Activated CD8-positive, alpha-beta T cell treated with anti-CD3 and anti-CD28 coated beads for 36 hours (primary cell): ENCODE results near the gene HLA-A. TPM values are rescaled to one million over a fixed set of nuclear protein-coding genes. Genes with fewer than 3 reads are reported as not detected.
"Not testable (repeated sequence)": the region's sequence is repeated elsewhere in the genome, so short reads cannot be mapped to it uniquely, and the experiment has no call there.

ENCODE experiments used
- ATAC-seq: fragments of 200-7000 bp; cut with Tn5 transposase; one replicate; pipeline ENCODE4 v1.10.0; 2021; ENCODE audit warnings: mild to moderate bottlenecking, moderate library complexity
- CTCF ChIA-PET: fragments of 350-600 bp; sonication (Branson Sonifier 250); formaldehyde crosslinking; loops from one replicate; lab custom pipeline; 2021; ENCODE audit warnings: antibody characterized with exemption; lab: Charles Lee
- POLR2A ChIA-PET: fragments of 350-600 bp; sonication (Branson Sonifier 250); formaldehyde crosslinking; loops from one replicate; lab custom pipeline; 2021; ENCODE audit warnings: antibody characterized with exemption; lab: Charles Lee
- DNase-seq: peaks from one replicate; pipeline ENCODE4 v3.0.0-alpha.2; 2020
- H3K27ac Mint-ChIP-seq: one replicate; pipeline ENCODE4 v1.8.0; 2021; ENCODE audit warnings: mild to moderate bottlenecking, mixed read lengths
- H3K27me3 Mint-ChIP-seq: one replicate; pipeline ENCODE4 v1.8.0; 2021; ENCODE audit warnings: mixed read lengths
- H3K36me3 Mint-ChIP-seq: one replicate; pipeline ENCODE4 v1.8.0; 2021; ENCODE audit warnings: low read depth, mixed read lengths
- H3K4me1 Mint-ChIP-seq: one replicate; pipeline ENCODE4 v1.8.0; 2021; ENCODE audit warnings: low read depth, mixed read lengths
- H3K4me3 Mint-ChIP-seq: one replicate; pipeline ENCODE4 v1.8.0; 2021; ENCODE audit warnings: mild to moderate bottlenecking, moderate library complexity, mixed read lengths
- H3K9me3 Mint-ChIP-seq: one replicate; pipeline ENCODE4 v1.8.0; 2021; ENCODE audit warnings: mixed read lengths
- intact Hi-C: fragments of 100-400 bp; cut with micrococcal nuclease; formaldehyde crosslinking; loops from one replicate; pipeline ENCODE4 v1.10.0; 2022
- total RNA-seq, 2 experiments: library from RNA; stranded (reverse); gene quantifications; one replicate each; pipeline ENCODE4 v1.2.3, GENCODE V29; 2021
- TF ChIP-seq, protein P1 (sequence below): fragments of 200-600 bp; IDR thresholded peaks from one replicate; pipeline ENCODE4 v1.8.0; 2022; ENCODE audit warnings: antibody characterized with exemption, mild to moderate bottlenecking

HLA-A gene
- total RNA-seq, 2 experiments from 2014 or later = 1,275 to 1,335 TPM

GRCh38 chr6:29925727-29926412 lies 16.5 kb upstream of the HLA-A start:
- H3K27ac Mint-ChIP-seq = peak overlapping the region; percentile 94

DNA sequence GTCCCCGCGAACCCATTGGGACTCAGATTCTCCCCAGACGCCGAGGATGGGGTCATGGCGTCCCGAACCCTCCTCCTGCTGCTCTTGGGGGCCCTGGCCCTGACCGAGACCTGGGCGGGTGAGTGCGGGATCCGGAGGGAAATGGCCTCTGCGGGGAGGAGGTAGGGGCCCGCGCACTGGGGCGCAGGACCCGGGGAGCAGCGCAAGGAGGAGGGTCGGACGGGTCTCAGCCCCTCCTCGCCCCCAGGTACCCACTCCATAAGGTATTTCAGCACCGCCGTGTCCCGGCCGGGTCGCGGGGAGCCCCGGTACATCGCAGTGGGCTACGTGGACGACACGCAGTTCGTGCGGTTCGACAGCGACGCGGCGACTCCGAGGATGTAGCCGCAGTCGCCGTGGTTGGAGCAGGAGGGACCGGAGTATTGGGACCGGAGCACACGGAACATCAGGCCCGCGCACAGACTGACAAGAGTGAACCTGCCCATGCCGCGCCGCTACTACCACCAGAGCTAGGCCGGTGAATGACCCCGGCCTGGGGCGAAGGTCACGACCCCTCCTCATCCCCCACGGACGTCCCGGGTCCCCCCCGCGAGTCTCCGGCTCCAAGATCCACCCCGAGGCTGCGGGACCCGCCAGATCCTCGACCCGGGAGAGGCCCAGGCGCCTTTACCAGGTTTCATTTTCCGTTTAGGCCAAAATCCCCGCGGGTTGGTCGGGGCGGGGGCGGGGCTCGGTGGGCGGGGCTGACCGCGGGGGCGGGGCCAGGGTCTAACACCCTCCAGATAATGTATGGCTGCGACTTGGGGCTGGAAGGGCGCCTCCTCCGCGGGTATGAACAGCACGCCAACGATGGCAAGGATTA lies 15.7 kb upstream of the HLA-A start:
- ATAC-seq (peak; percentile 95), DNase-seq (peak; percentile 91)
- H3K27me3 Mint-ChIP-seq = no peaks in the 10 kb centered on the region
- peaks cover 44% of the 10 kb centered on the region for H3K4me1 Mint-ChIP-seq
- peak overlapping the region; percentile 90 for H3K4me3 Mint-ChIP-seq
- H3K36me3 Mint-ChIP-seq = peaks cover 22% of the 10 kb centered on the region
- TF ChIP-seq, protein P1, sequence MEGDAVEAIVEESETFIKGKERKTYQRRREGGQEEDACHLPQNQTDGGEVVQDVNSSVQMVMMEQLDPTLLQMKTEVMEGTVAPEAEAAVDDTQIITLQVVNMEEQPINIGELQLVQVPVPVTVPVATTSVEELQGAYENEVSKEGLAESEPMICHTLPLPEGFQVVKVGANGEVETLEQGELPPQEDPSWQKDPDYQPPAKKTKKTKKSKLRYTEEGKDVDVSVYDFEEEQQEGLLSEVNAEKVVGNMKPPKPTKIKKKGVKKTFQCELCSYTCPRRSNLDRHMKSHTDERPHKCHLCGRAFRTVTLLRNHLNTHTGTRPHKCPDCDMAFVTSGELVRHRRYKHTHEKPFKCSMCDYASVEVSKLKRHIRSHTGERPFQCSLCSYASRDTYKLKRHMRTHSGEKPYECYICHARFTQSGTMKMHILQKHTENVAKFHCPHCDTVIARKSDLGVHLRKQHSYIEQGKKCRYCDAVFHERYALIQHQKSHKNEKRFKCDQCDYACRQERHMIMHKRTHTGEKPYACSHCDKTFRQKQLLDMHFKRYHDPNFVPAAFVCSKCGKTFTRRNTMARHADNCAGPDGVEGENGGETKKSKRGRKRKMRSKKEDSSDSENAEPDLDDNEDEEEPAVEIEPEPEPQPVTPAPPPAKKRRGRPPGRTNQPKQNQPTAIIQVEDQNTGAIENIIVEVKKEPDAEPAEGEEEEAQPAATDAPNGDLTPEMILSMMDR = no peak
- intact Hi-C loops = no loop called here
- ChIA-PET CTCF (interaction anchor here (0.7 to 1.3 kb wide), 2 partner anchors 78 to 273 kb away, joined by 3 to 4 read pairs; no protein-coding TSS in a partner anchor), POLR2A (interaction anchor here (1.1 to 1.5 kb wide), 4 partner anchors 14 to 22 kb away, joined by 3 to 5 read pairs (median 4); partner anchors contain the start of gene HLA-A)
- H3K27ac Mint-ChIP-seq = peak overlapping the region; percentile 99
- H3K9me3 Mint-ChIP-seq = no peaks in the 10 kb centered on the region

More at GRCh38 chr6:29925727-29926412, 16.5 kb upstream of the HLA-A start:
- TF ChIP-seq, protein P1 = no peak
- H3K4me1 Mint-ChIP-seq = peaks cover 43% of the 10 kb centered on the region
- ATAC-seq (no peak), DNase-seq (no peak)
- peak overlapping the region; percentile 90 for H3K4me3 Mint-ChIP-seq
- ChIA-PET POLR2A (interaction anchor here (0.7 to 1.5 kb wide), 3 partner anchors 14 to 141 kb away, joined by 3 to 4 read pairs (median 3); partner anchors contain the start of gene PPP1R11), CTCF (interaction anchor here (1.3 kb wide), 1 partner anchor 272 kb away, joined by 4 read pairs; no protein-coding TSS in a partner anchor)
- no peaks in the 10 kb centered on the region for H3K9me3 Mint-ChIP-seq
- intact Hi-C loops = no loop called here
- peaks cover 22% of the 10 kb centered on the region for H3K36me3 Mint-ChIP-seq
- no peaks in the 10 kb centered on the region for H3K27me3 Mint-ChIP-seq

DNA sequence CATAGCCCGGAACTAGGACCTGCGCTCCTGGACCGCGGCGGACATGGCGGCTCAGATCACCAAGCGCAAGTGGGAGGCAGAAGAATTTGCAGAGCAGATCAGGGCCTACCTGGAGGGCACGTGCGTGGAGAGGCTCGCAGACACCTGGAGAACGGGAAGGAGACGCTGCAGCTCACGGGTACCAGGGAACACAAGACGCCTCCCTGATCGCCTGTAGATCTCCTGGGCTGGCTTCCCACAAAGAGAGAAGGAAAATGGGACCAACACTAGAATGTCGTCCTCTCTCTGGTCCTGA lies 15.1 kb upstream of the HLA-A start:
- TF ChIP-seq, protein P1 = no peak
- H3K27me3 Mint-ChIP-seq = no peaks in the 10 kb centered on the region
- peak overlapping the region; percentile 99 for H3K27ac Mint-ChIP-seq
- H3K4me3 Mint-ChIP-seq = peak overlapping the region; percentile 90
- ChIA-PET CTCF (interaction anchor here (0.7 to 1.3 kb wide), 2 partner anchors 79 to 274 kb away, joined by 3 to 4 read pairs; no protein-coding TSS in a partner anchor), POLR2A (interaction anchor here (1.1 to 1.3 kb wide), 2 partner anchors 15 to 18 kb away, joined by 4 to 5 read pairs; partner anchors contain the start of gene HLA-A)
- no peak for DNase-seq
- peaks cover 22% of the 10 kb centered on the region for H3K36me3 Mint-ChIP-seq
- H3K9me3 Mint-ChIP-seq = no peaks in the 10 kb centered on the region
- H3K4me1 Mint-ChIP-seq = peaks cover 44% of the 10 kb centered on the region
- no peak for ATAC-seq
- intact Hi-C loops = no loop called here

- H3K4me3 Mint-ChIP-seq = peak overlapping the region; percentile 90
- ATAC-seq = no peak
- POLR2A ChIA-PET = interaction anchor here (0.7 to 1.3 kb wide), 3 partner anchors 14 to 39 kb away, joined by 3 to 4 read pairs (median 3); partner anchors contain the start of gene HLA-A
Observed at GRCh38 chr6:29927841-29928388, 14.4 kb upstream of the HLA-A start.

GRCh38 chr6:29930047-29930446 lies 12.3 kb upstream of the HLA-A start:
- H3K27me3 Mint-ChIP-seq, DNase-seq, H3K27ac Mint-ChIP-seq, ATAC-seq, CTCF ChIA-PET, H3K9me3 Mint-ChIP-seq, intact Hi-C loops, H3K4me3 Mint-ChIP-seq, POLR2A ChIA-PET: not testable (repeated sequence)
- Mint-ChIP-seq H3K4me1 (peaks cover 39% of the 10 kb centered on the region), H3K36me3 (peaks cover 18% of the 10 kb centered on the region)

More at GRCh38 chr6:29927841-29928388, 14.4 kb upstream of the HLA-A start:
- Mint-ChIP-seq H3K9me3 (no peaks in the 10 kb centered on the region), H3K27ac (peak overlapping the region; percentile 99), H3K4me1 (peaks cover 44% of the 10 kb centered on the region), H3K36me3 (peaks cover 22% of the 10 kb centered on the region), H3K27me3 (no peaks in the 10 kb centered on the region)
- no peak for DNase-seq
- TF ChIP-seq, protein P1 = no peak
- intact Hi-C loops = no loop called here
- CTCF ChIA-PET = no interaction called here
